HG02840 (cell line): ENCODE results near the gene APPBP2.
"Not testable (repeated sequence)": the region's sequence is repeated elsewhere in the genome, so short reads cannot be mapped to it uniquely, and the experiment has no call there.

Experiments used
- ATAC-seq: cut with Tn5 transposase; IDR thresholded peaks from one replicate; pipeline ENCODE4 v1.9.1; 2021; ENCODE audit warnings: mild to moderate bottlenecking, moderate library complexity, moderate number of reproducible peaks; ENCODE audit not compliant: unreplicated experiment, low FRiP score

Gene APPBP2

DNA sequence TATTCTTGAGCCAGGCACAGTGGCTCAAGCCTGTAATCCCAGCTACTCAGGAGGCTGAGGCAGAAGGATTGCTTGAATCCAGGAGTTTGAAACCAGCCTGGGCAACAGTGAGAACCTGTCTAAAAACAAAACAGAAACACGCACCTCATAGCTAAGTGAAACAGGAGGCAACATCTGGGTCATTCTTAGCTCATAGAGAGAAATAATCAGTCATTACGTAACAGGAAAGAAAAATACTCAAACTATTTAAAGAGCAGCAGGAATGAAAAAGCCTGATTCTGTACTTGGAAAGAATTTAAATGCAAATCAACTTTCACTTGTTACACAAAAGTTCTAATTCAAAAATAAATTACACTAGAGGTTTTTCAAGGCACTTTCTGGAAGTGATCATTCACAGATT lies 86.5 kb downstream of the APPBP2 start:
- no peak for ATAC-seq

DNA sequence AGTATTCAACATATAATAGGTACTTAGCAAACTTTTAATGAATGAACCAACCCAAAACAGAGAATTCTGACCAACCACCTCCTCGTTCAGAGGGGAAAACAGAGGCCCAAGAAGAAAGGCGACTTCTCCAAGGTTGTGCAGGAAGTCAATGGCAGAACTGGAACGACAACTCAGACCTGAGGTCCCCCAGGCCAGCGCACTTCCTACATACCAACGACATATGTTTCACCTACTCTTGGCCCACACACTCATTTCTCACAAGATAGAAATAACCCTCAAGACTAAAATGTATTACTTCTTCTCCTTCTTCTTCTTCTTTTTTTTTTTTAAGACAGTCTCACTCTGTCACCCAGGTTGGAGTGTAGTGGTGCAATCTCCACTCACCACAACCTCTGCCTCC lies 89.4 kb downstream of the APPBP2 start:
- ATAC-seq: no peak

GRCh38 chr17:60435244-60436167 lies 90.5 kb downstream of the APPBP2 start:
- ATAC-seq: no peak

- not testable (repeated sequence) for ATAC-seq
These were observed 92.7 kb downstream of the APPBP2 start for GRCh38 chr17:60433021-60433997.

DNA sequence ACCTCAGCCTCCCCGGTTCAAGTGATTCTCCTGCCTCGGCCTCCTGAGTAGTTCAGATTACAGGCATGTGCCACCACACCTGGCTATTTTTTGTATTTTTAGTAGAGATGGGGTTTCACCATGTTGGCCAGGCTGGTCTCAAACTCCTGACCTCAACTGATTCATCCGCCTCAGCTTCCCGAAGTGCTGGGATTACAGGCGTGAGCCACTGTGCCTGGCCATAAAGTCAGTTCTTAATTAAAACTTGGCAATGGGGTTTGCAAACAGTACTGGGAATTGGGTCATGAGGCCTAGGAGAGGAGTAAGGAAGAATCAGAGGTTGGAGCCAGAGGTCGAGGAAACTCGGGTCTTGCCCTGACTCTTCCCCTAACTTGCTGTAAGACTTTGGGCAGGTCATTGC lies 95.5 kb downstream of the APPBP2 start:
- not testable (repeated sequence) for ATAC-seq

GRCh38 chr17:60428491-60428890 lies 97.6 kb downstream of the APPBP2 start:
- ATAC-seq: not testable (repeated sequence)

DNA sequence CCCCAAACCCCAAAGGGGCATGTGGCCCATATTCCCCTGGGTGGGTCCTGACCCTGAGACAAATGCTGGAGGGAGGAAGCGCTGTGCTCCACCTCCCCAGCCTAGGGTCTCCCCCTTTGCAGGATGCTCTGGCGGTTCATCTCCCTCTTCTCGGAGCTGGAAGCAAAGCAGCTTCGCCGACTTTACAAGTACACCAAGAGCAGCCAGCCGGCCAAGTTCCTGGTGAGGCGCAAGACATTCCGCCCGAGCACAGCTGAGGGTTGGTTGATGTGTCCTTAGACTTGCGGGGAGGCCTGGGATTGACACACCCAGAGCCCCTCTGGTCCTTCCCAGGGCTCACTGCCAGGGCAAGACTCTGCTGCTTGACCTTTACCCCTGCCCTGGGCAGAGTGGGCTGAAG lies 99.4 kb downstream of the APPBP2 start:
- no peak for ATAC-seq

GRCh38 chr17:60425626-60426025 lies 100.4 kb downstream of the APPBP2 start:
- ATAC-seq: no peak

GRCh38 chr17:60423865-60424264 lies 102.2 kb downstream of the APPBP2 start:
- no peak for ATAC-seq

GRCh38 chr17:60422162-60422665 lies 103.8 kb downstream of the APPBP2 start, which contains the start of gene CHCT1:
Gene CHCT1, plus strand, starts transcription at chr17:60422489. Its CDS starts 104 bp downstream, at chr17:60422593.
- ATAC-seq: no peak

- peak; percentile 72 for ATAC-seq
These were observed 104.5 kb downstream of the APPBP2 start for GRCh38 chr17:60421273-60422161.

DNA sequence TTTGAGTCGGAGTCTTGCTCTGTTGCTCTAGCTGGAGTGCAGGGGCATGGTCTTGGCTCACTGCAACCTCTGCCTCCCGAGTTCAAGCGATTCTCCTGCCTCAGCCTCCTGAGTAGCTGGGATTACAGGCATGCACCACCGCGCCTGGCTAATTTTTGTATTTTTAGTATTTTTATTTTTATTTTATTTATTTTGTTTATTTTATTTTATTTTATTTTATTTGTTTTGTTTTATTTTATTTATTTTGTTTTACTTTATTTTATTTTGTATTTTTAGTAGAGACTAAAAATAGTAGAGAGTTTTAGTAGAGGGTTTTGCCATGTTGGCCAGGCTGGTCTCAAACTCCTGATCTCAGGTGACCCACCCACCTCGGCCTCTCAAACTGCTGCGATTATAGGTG lies 106.2 kb downstream of the APPBP2 start:
- ATAC-seq: not testable (repeated sequence)

- ATAC-seq: not testable (repeated sequence)
These were observed 107.0 kb downstream of the APPBP2 start for GRCh38 chr17:60419003-60419402.

GRCh38 chr17:60416368-60416925 lies 109.6 kb downstream of the APPBP2 start:
- no peak for ATAC-seq

DNA sequence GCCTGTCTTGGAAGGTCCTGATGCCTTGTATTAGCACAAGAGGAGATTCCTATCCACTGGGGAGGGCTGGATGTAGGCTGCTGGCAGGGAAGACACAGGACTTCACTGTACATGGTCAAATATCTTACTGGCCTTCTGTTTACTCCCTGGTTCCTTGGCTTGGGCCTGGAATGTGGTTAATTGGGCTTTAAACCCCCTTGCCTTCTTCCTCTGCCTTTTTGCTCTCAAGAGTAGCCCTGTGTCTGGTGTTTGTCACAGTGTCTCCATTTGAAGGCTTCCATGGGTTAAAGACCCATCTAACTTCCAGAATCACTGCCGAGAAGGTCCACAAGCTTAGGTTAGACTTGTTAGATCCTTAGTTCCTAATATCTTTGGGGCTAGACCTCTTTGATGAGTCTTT lies 110.9 kb downstream of the APPBP2 start:
- no peak for ATAC-seq

- ATAC-seq: no peak
These were observed 113.3 kb downstream of the APPBP2 start for GRCh38 chr17:60412701-60413100.

GRCh38 chr17:60410001-60410400 lies 116.0 kb downstream of the APPBP2 start:
- no peak for ATAC-seq

DNA sequence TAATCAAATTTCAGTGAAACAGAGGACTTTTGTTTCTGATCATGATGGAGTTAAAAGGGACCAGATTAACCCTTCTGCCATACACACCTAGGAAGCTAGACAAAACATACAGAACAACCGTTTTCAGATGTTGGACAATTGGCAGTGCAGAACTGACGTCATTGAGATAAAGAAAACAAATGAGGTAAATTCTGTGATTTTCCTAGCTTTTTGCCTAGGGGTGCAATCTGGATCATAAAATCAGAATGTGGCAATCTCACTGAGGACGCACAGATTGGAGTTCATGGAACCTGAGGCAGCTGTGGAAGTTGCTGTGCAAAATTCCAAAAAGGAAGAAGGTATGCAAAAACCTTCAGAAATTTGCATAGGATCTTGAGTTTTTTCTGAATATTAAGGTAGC lies 119.2 kb downstream of the APPBP2 start:
- ATAC-seq: no peak

DNA sequence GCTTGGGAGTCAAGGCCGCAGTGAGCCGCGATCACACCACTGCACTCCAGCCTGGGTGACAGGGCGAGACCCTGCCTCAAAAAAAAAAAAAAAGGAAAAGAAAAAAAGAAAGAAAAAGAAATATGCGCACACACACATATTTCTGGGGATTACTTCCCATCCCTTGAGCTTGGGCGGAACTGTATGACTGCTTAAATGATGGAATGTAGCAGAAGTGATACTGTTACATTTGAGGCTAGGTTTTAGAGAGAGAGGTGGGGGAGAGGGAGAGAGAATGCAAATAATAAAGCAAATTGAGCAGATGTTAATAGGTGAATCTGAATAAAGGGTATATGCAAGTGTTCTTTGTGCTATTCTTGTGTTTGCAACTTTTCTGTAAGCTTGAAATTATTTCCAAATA lies 122.1 kb downstream of the APPBP2 start:
- no peak for ATAC-seq

- ATAC-seq: no peak
These were observed 122.6 kb downstream of the APPBP2 start for GRCh38 chr17:60403523-60403810.
